WERI-Rb-1 (cell line): ENCODE measurements around the gene AKAP6.

Source experiments
- DNase-seq: peaks from one replicate; pipeline ENCODE4 v3.0.0-alpha.2; 2020
- H3K27ac ChIP-seq: fragments of 250-450 bp; sonication (Bioruptor Pico); 2 replicates; pipeline ENCODE4 v1.5.1; 2020; ENCODE audit warnings: mild to moderate bottlenecking, moderate library complexity
- H3K27me3 ChIP-seq: fragments of 250-450 bp; sonication (Bioruptor Pico); 2 replicates; pipeline ENCODE4 v1.5.1; 2021; ENCODE audit warnings: mild to moderate bottlenecking, low read depth, moderate library complexity; ENCODE audit not compliant: insufficient read depth, severe bottlenecking
- H3K36me3 ChIP-seq: fragments of 250-450 bp; sonication (Bioruptor Pico); 2 replicates; pipeline ENCODE4 v1.5.1; 2020; ENCODE audit warnings: mild to moderate bottlenecking, moderate library complexity
- H3K4me3 ChIP-seq: 2 replicates; pipeline ENCODE4 v1.5.1; 2011; ENCODE audit warnings: low read depth, mild to moderate bottlenecking, control low read depth, low read length
- H3K9me3 ChIP-seq: fragments of 250-450 bp; sonication (Bioruptor Pico); 2 replicates; pipeline ENCODE4 v1.5.1; 2021; ENCODE audit warnings: mild to moderate bottlenecking, moderate library complexity; ENCODE audit not compliant: severe bottlenecking
- CTCF ChIP-seq: IDR thresholded peaks from 2 replicates; pipeline ENCODE4 v1.5.1; 2011; ENCODE audit warnings: low read depth, mild to moderate bottlenecking, control low read depth, inconsistent platforms, low read length

AKAP6 gene

DNA sequence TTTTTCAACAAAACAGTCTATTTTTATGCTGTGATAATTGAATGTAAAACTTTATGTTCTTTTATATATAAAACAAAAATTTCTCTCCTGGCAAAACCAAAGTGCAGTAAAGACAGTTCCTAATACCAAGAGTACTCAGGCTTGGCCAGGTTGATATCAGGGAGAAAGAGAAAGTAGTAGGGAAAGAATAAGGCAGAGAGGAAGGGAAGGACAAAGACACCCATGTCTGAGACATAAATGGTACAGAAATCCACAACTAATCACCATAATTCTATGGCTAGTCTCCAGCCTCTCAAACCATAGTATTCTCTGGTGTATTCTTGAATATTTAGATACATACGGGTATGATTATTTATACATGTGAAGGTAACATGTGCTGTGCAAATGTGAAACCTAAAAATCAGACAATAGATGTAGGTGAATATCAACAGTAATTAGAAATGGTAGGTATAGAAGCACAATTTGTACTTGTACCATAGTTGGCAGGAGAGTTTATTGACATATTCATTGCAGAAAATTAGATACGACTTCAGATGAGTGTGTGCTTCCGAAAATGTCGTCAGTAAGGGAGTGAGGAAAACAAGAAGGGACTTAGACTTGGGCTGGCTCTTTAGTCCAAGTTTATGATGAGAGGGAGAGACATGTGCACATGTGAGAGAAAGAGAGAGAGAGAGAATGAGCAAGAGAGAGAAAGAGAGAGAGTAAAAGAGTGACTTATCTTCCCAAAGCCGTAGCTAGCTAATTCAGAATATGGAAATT lies 378.8 kb downstream of the AKAP6 start:
- H3K4me3 ChIP-seq: no peak overlapping the region
- DNase-seq: no peak
- H3K9me3 ChIP-seq: no peaks in the 10 kb centered on the region
- H3K36me3 ChIP-seq: no peaks in the 10 kb centered on the region
- H3K27me3 ChIP-seq: no peaks in the 10 kb centered on the region
- no peak overlapping the region for H3K27ac ChIP-seq
- no peak for TF ChIP-seq CTCF

DNA sequence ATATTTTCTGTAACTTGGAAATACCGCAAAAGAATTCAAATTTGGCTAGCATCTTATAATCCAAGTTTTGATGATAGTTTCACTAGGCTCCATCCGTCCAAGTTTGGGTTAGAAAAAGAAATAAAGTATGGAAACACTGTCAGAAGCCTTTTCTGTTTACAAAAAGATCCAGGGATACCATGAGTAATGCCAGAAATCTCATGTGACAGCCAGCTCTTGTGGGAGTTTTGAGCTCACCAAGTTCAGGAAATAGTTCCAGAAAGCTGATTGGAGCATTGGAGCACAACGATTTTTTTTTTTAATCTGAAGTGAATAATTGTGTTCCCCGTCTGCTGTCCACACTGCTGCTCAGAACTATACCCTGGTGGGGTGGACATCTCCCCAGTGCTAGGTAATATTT lies 379.9 kb downstream of the AKAP6 start:
- no peak for TF ChIP-seq CTCF
- DNase-seq: no peak
- no peaks in the 10 kb centered on the region for H3K27me3 ChIP-seq

GRCh38 chr14:32710231-32710671 lies 381.2 kb downstream of the AKAP6 start:
- no peaks in the 10 kb centered on the region for H3K36me3 ChIP-seq
- no peaks in the 10 kb centered on the region for H3K9me3 ChIP-seq
- DNase-seq: no peak
- H3K27ac ChIP-seq: no peak overlapping the region
- no peak for TF ChIP-seq CTCF
- no peak overlapping the region for H3K4me3 ChIP-seq
- H3K27me3 ChIP-seq: no peaks in the 10 kb centered on the region

More for the DNA sequence above, 379.9 kb downstream of the AKAP6 start:
- Histone ChIP-seq H3K9me3 (no peaks in the 10 kb centered on the region), H3K4me3 (no peak overlapping the region), H3K36me3 (no peaks in the 10 kb centered on the region), H3K27ac (no peak overlapping the region)

- no peak overlapping the region for H3K4me3 ChIP-seq
- H3K9me3 ChIP-seq: no peaks in the 10 kb centered on the region
- peak; percentile 36 for DNase-seq
- H3K27ac ChIP-seq: no peak overlapping the region
- peak; percentile 47 for TF ChIP-seq CTCF
- no peaks in the 10 kb centered on the region for H3K27me3 ChIP-seq
- H3K36me3 ChIP-seq: no peaks in the 10 kb centered on the region
Observed at GRCh38 chr14:32710731-32711680, 381.9 kb downstream of the AKAP6 start.

- Histone ChIP-seq H3K4me3 (no peak overlapping the region), H3K9me3 (no peaks in the 10 kb centered on the region), H3K27me3 (no peaks in the 10 kb centered on the region), H3K36me3 (no peaks in the 10 kb centered on the region), H3K27ac (no peak overlapping the region)
- DNase-seq: no peak
- TF ChIP-seq CTCF: no peak
Observed at GRCh38 chr14:32713856-32714255, 384.8 kb downstream of the AKAP6 start.
